GM18870 (cell line): ENCODE data around the gene VAV1.
"Not testable (repeated sequence)": the region's sequence is repeated elsewhere in the genome, so short reads cannot be mapped to it uniquely, and the experiment has no call there.

Experiments used
- ATAC-seq: cut with Tn5 transposase; IDR thresholded peaks from one replicate; pipeline ENCODE4 v1.9.1; 2021; ENCODE audit warnings: moderate library complexity; ENCODE audit not compliant: unreplicated experiment

Gene VAV1

GRCh38 chr19:6779206-6779605 is 6.7 kb downstream of the VAV1 start:
- ATAC-seq = no peak

DNA sequence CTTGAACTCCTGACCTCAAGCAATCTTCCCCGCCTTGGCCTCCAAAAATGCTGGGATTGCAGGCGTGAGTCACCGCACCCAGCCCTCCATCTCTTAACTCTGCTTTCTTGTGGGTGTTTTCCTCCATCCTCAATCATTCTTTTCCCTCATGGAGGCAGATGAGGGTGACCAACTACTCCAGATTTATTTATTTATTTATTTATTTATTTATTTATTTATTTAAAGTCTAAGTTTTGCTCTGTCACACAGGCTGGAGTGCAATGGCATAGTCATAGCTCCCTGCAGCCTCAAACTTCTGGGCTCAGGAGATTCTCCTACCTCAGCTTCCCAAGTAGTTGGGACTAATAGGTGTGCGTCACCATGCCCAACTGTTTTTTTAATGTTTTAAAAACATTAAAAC is 14.9 kb downstream of the VAV1 start:
- no peak for ATAC-seq

- no peak for ATAC-seq
Measured at GRCh38 chr19:6788896-6789295, 16.4 kb downstream of the VAV1 start.

DNA sequence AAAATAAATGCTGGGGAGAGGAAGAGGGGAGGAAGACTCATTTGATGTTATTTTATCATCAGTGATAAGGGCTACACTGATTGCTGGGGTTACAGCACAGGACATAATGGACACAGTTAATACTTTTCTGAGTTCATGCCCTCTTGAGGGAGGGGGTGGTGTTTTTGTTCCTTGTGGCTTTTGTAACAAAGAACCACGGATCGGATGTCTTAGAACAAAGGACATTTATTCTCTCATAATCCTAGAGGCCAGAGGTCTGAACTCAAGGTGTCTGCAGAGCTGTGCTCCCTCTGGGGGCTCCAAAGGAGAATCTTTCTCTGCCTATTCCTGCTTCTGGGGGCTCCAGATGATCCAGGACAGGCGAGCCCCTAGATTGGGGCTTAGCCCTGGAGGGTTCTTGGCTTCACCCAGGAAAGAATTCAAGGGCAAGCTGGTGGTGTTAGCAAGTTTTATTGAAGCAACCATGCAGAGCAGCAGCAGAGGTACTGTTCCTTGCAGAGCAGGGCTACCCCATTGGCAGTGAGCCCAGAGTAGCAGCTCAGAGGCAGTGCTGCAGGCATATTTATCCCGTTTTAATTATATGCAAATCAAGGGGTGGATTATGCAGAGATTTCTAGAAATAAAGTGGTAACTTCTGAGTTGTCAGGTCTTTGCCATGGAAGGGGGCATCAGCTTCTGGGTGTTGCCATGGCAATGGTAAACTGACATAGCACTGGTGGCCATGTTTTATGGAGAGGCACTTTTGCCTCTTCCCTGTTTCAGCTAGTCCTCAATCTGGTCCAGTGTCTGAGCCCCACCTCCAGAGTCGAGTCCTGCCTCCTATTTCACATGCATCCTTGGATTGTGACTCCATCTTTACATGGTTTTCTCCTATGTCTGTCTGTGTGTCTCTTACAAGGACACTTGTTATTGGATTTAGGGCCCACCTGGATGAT is 18.0 kb downstream of the VAV1 start:
- no peak for ATAC-seq

- ATAC-seq = no peak
Measured at GRCh38 chr19:6791237-6791636, 18.7 kb downstream of the VAV1 start.

DNA sequence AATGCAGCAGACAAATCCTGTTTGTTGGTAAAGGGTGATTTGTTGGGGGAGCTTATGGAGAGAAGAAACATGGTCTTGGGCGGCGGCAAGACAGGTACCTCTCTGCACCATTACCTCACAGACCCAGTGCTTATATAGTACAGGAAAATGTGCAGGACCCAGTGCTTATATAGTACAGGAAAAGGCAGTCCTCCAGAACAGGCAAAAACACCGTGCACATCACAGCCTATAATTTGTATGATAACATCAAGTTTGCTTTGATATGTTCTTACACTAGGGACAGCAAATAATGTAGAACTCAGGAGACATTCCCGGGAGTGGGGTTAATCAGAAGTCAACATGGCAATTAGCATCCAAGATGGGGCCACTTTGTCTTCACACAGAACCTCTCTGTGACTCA is 20.9 kb downstream of the VAV1 start:
- no peak for ATAC-seq

DNA sequence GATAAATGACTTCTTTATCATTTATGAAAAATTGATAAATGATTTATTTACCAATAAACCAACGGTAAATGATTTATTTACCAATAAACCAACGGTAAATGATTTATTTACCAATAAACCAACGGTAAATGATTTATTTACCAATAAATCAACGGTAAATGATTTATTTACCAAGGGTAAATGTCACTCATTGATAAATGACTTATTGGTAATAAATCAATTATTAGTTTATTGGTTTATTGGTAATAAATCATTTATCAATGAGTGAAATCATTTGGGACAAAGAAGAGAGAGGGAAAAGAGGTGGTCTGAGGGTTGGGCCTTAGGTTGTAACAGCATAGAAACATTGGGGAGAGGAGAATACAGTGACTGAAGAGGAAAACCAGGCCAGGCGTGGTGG is 21.5 kb downstream of the VAV1 start:
- ATAC-seq = no peak

GRCh38 chr19:6794686-6795431 is 22.4 kb downstream of the VAV1 start:
- ATAC-seq = no peak

- ATAC-seq = no peak
Measured at GRCh38 chr19:6796278-6796677, 23.8 kb downstream of the VAV1 start.

GRCh38 chr19:6797646-6798045 is 25.1 kb downstream of the VAV1 start:
- no peak for ATAC-seq

- not testable (repeated sequence) for ATAC-seq
Measured at GRCh38 chr19:6800160-6800790, 27.8 kb downstream of the VAV1 start.

DNA sequence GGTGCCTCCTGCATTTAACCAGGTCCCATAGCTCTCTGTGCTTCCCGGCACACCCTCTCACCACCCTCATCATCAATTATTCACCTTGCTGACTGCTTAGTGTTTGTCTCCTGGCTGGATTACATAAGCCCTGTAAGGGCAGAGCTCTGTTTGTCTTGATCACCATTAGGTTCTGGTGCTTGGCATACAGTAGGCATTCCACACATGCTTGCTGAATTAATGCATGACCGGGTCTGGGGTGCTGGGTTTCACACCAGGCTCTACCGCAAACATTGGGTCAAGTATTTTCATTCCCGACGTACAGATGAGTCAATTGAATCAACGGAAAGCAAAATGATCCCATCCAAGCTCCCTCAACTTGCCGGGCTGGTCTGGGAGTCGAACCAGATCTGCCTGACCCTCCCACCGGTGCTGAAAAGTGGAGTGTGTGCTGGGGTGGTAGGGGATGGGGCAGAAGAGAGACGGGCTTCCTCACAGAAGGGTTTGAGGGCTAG is 28.5 kb downstream of the VAV1 start:
- ATAC-seq = no peak

GRCh38 chr19:6801485-6802086 is 29.1 kb downstream of the VAV1 start:
- ATAC-seq = peak; percentile 40

- peak; percentile 46 for ATAC-seq
Measured at GRCh38 chr19:6802336-6803035, 30.0 kb downstream of the VAV1 start.

- no peak for ATAC-seq
Measured at GRCh38 chr19:6803036-6803404, 30.5 kb downstream of the VAV1 start.

DNA sequence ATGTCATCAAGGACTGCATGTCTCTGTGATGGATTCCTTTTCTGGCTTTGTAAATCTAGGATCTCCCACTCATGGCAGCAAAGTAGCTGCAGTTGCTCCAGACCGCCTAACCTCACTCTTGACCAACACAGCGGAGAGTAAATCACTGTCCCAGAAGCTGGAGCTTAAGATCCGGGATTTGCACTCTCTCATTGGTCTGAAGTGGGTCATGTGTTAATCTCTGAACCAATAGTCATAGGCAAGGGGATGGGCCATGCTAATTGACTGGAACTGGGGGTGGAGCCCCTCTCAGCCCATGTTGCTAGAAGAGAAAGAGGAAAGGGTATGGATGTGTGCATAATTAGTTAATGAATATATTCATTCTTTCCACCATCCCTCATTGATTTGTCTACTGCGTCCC is 34.0 kb downstream of the VAV1 start:
- no peak for ATAC-seq

DNA sequence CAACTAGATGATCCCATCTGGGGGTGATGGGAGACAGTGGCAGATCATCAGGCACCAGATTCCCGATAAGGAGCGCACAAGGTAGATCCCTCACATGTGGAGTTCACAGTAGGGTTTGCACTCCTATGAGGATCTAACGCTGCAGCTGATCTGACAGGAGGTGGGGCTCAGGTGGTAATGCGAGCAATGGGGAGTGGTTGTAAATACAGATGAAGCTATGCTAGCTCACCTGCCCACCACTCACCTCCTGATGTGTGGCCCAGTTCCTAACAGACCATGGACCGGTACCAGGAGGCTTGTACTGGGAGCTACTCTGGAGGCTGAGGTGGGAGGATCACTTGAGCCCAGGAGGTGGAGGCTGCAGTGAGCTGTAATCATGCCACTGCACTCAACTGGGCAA is 34.8 kb downstream of the VAV1 start:
- no peak for ATAC-seq

GRCh38 chr19:6808494-6808893 is 36.0 kb downstream of the VAV1 start:
- ATAC-seq = no peak

GRCh38 chr19:6809262-6809661 is 36.8 kb downstream of the VAV1 start:
- ATAC-seq = no peak

GRCh38 chr19:6811378-6811777 is 38.9 kb downstream of the VAV1 start:
- no peak for ATAC-seq

DNA sequence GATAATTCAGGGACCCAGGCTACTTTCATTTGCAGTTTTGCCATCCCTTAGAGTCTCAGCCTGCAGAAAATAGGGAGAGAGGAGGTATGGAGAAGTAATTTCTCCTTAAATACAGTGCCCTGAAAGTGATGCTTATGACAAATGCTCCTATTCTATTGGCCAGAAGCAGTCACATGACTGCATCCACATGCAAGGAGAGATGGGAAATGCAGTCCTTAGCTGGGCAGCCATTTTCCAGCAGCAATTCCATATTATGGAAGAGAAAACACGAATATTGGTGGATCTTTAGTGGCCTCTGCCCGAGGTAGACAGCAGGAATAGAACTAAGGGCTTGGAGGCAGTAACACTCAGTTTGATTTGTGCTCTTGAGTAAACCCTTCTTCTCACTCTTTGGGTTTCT is 39.4 kb downstream of the VAV1 start:
- no peak for ATAC-seq
